NCI-H345 (cell line): ENCODE results near the gene NAV2.

Experiments
- DNase-seq: peaks from one replicate; lab custom pipeline; 2025; lab: John Stamatoyannopoulos, UW

Gene NAV2, protein sequence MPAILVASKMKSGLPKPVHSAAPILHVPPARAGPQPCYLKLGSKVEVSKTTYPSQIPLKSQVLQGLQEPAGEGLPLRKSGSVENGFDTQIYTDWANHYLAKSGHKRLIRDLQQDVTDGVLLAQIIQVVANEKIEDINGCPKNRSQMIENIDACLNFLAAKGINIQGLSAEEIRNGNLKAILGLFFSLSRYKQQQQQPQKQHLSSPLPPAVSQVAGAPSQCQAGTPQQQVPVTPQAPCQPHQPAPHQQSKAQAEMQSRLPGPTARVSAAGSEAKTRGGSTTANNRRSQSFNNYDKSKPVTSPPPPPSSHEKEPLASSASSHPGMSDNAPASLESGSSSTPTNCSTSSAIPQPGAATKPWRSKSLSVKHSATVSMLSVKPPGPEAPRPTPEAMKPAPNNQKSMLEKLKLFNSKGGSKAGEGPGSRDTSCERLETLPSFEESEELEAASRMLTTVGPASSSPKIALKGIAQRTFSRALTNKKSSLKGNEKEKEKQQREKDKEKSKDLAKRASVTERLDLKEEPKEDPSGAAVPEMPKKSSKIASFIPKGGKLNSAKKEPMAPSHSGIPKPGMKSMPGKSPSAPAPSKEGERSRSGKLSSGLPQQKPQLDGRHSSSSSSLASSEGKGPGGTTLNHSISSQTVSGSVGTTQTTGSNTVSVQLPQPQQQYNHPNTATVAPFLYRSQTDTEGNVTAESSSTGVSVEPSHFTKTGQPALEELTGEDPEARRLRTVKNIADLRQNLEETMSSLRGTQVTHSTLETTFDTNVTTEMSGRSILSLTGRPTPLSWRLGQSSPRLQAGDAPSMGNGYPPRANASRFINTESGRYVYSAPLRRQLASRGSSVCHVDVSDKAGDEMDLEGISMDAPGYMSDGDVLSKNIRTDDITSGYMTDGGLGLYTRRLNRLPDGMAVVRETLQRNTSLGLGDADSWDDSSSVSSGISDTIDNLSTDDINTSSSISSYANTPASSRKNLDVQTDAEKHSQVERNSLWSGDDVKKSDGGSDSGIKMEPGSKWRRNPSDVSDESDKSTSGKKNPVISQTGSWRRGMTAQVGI (N-terminal part only)

DNA sequence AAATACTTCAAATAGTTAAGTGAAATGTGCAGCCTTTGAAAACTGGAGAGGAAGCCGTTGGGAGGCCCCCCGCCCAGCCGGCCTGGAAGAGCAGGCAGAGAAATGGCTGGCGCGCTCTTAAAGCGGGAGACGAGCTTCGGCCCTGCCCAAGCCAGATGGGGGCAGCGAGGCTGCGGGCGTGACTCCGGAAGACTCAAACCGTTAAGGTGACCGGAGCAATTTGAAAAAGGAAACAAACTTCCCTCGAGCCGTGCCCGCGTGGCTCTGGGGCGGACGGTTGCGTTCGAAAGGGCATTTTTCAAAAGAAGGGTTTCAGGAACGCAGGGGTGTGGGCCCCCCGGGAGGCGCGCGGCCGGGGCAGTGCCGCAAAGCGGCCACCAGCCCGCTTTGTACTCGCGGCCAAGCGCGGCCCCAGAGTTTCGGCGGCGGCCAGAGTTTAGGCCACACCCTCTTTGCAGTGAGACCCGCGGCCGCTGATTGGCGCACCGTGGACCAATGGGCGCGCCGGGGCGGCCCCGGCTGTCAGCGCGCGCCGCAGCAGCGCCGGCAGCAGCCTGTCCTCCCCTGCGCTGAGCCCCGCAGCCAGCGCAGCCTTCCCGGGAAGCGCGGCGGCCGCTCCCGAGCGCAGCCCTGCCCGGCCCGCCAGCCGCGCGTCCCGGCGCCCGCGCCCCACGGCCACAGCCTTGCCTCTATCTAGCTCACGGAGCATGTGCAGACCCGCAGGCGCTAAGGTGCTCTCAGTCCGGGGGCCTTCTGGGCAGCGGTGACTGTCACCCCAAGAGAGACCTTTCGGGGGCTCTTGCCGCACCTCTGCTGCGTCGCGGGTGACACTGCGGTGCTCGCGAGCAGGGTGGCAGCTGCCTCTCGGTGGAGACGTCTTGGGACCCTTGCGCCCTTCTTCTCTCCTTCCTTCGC lies at the start of gene NAV2:
Gene NAV2, plus strand, starts transcription at position 557 of the 915 bp plus-strand sequence. CDS start 859 bp downstream, outside the sequence.
- peak; percentile 89 for DNase-seq

DNA sequence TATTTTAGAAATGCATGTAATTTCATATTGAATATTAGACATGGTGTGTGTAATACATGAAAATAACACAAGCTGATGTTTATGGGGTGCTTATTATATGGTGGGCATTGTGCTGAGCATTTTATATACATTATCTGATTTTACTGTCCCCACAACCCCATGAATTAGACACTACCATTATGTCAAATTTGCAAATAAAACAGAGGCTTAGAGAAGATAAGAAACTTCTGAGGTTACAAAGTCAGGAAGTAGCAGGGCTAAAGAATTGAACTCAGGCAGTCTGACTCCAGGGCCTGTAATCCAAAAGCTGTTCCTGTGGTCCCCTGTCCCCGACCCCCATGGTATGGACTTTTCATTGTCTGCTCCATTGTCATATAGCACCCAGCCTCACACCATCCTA lies 49.4 kb upstream of the NAV2 start:
- no peak for DNase-seq

DNA sequence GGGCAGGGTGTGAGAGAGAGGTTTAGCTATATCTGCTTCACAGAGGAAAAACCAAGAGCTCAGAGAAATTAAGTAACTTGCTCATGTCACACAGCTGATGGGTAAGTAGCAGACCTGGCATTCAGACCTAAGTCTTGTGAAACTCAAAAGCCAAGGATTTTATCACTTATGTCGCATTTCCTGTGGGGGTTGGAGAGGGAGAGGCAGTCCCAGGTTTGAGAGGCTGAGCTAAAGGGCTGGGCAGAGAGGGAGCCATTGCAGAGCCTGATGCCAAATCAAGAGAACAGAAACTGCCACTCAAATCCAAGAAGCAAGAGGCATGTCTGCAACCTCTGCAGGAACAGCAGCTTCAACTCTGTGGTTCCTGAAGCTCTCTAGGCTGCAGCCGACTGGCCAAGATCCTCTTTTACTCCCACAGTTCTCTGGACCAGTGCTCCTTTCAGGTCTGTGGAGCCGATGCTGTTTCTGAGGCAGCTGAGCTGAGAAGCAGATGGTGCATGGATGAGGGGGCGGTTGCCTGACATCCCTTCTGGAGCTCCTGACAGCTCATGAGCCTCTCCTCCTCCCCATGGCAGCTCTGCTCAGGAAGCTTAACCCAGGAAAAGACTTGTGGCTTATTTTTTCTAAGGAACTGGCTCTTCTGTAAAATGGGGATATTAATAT lies 47.6 kb upstream of the NAV2 start:
- no peak for DNase-seq

DNA sequence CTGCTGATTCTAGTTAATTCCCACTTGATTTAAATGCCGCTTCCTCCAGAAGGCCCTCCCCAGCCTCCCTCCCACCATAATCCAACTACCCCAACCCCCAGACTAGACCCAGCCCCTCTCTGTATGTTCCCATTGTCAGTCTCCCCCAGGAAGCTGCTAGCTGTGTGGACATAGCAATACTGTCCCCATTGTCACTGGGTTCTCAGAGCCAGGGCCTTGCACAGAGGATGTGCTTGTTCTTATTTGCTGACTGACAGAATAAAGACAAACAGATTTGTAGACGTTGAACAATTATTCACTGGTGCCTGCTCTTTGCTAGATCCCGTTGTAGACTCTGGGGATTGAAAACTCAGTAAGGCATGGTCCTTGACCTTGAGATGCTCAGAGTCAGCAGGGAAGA lies 45.7 kb upstream of the NAV2 start:
- peak; percentile 40 for DNase-seq

DNA sequence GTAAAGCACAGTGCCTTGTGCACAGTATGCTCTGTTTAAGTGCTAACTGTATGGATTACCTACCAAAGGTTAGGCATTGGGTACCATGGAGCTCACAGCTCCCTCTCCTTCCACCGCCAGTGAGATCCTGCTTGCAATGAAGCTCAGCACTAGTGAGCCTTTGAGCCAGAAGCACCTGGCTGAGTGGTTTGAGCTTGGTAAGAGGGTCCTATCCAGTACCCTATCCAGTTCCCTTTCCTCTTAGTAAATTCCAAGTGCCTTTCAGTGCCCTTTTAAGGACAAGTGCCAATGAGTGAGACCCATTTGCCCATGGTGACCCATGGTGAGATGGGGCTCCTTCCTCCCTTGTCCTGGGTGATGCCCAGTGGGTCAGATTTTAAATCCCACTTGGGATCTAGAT lies 43.1 kb upstream of the NAV2 start:
- no peak for DNase-seq

DNA sequence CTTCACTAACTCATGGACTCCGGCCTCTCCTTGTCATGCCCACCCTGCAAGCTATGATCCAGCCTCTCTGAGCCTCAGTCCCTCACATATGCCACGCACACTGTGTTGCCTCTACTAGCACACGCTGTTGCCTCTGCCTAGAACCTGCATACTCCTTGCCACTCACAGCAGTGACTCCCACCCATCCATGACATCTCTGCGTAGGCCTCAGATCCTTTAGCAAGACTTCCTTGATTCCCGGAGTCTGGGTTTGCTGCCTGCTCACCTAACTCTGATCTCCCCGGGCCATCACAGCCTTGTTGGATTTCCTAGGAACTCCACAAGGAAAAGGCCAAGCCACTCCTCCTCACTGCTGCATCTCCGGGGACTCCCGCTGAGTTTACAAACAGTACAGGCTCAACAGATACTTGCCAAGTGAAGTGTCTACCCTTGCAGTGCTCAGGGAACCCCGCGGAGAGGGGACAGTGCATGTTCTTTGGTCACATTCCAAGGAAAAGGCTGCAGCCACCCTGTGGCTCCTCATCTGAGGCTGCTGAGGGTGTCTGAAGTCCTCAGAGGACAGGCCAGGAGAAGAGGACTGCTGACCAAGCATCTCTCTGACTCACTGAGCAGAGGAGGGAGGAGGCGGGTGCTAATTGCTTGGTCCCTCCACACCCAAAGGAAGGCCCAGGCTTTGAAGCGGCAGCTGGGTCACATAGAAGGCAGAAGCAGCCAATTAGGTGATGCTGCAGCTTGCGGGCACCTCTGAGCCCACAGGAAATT lies 42.4 kb upstream of the NAV2 start:
- peak; percentile 22 for DNase-seq

DNA sequence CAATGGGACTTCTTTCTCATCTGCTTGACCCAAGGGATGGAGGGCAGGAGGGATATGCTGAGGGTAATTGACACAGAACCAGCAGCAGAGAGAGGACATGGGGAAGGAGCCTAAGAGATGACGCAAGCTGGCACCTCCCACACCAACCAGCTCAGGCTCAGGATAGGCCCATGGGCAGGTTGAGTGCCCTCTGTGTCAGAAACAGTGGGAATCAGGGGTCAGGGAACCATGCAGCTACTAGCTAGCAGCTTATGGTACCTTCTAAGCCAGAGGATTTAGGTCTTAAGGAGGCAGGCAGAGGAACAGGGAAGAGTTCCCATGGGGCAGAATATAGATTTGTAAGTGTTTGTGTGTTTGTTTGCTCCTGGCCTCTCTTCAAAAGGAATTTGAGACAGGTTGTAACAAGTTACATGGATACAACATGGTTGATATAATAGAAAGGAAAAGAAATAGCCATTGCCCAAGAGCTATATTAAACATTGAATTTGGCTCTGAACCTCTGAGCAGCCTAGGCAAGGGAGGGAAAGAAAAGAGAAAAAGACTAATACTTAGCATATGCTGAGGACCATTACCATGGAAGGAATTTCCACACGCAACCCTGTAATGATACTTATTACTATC lies 39.9 kb upstream of the NAV2 start:
- no peak for DNase-seq

DNA sequence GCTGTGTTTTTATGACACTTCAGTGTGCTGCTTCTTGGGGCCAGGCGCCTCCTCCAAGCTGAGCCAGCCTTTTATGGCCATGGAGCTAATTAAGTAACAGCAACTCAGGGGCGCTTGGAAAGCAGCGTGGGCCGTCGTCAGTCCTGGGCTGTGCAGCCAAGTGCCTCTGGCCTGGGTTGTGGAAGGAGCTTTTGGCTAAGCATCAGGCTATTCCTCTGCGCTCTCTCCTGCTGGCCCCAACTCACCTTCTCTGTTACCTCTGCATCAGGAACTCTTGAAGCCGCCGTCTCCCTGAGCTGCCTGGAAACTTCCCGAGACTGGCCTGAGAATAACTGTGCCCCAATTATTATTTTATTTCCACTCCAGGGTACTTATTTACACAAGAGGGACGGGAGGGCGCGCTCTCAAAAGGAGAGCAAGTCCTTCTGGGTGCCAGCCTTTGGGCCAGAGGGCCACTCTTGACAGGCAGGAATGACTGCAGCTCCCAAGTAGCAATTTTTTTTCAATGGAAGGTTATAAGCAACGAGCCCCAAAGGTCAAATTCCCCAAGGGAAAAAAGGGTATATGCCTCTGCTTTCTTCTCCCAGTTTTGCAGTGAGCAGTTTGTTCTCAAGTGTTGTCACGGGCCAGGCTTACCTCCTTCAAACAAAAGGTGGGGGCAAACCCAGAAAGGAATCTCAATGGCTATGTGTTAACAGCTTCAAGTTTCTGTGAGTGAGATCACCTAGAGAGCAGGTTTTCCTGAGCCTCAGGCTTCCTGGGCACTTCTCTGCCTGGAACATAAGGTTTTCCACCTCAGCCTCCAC lies 38.5 kb upstream of the NAV2 start:
- DNase-seq: no peak

DNA sequence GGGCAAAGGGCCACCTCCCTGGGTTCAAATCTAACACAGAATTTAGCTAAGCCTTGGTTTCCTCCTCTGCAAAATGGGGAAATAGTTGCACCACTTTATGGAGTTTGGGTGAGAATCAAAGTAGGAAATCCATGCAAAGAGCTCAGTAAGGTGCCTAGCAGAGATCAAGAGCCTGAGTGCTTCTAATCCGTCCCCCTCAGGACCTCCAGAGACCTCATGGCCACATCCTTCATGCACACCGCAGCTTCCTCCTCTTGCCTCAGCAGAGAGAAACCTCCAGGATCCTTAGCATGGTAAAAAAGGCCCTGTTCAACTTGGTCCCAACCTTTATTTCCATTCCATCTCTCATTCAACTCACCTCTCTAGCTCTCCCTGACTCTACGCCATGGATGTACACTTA lies 37.8 kb upstream of the NAV2 start:
- no peak for DNase-seq

DNA sequence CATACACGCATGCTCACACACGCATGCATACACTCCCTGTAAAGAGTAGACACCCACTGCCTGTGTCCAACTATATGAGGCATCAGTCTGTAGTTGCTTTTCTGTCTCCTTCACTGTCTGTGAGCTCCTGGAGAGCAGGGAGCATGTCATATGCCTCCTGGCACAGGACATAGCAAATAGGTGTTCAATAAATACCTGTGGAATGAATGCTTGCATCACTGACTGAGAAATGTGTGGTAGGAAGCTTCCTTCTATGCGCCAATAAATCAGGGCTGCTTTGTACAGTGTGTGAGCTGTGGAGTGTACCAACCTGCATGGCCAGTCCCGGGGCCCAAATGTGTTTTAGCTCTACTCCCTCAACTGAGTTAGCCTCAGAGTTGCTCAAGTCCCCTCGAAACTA lies 37.2 kb upstream of the NAV2 start:
- DNase-seq: no peak

DNA sequence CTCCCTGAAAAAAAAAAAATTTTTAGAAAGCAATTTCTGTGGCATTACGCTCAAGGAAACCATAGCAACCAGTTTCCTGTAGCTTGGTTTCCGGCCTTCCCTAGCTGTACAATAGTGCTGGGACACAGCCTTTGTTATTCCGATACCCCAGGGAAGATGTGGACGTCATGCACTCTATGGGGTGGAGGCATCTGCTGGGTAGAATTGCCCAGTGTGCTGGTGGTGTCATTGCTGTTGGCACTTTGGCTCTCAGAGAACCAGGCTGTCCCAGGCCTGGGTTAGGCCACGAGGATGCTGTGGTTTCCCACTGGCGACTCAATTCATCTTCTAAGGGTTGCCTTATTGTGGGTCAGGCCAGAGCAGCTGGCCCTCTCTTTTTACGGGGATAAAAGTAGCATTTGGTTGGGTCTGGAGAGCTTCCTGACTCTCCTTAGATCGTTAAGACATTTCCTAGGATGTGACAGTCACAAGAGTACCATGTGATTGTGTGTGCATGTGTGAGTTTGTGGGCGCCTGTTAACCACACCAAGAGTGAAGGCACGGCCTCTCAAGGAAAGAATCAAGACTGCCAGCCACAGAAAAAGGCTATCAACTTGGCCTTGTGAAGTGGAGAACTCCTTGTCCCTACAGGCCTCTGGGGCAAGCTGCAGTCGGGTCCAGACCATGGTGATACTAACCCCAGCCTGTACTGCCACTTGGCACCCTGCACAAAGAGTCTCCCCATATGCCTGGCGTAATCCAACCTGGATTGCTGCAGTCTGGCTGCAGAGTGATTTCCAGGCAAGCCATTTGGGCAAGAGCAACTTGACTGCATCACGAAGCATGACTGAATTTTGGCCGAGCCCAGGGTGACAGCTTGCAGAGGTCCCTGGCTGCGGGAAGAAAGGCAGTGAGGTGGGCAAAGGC lies 35.9 kb upstream of the NAV2 start:
- DNase-seq: peak; percentile 21

DNA sequence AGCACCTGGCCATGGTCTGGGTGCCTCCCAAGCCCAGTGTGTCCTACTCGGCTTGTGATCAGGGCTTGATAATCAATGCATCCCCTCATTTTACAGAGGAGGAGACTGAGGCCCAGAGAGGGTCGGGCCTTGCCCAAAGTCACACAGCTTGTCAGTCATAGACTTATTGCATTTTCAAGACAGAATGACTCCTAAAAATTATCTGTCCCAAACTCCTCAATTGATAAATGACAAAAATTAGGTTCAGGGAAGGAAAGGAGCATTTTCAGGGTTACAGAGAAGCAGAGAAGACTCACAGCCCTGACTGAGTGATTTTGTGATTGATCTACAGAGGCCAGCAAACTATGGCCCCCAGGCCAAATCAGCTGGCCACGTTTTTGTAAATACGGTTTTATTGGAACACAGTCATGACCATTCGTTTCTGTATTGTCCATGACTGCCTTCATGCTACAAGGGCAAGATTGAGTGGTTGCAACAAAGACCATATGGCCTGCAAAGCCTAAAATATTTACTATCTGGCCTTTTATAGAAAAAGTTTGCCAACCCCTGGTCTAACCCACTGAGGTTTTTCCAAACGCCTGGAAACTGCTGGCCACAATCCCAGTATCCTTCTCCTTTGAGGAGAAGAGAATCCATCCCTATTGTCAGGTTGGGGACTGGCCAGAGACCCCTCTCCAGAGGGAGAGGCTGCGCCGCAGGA lies 35.1 kb upstream of the NAV2 start:
- no peak for DNase-seq

DNA sequence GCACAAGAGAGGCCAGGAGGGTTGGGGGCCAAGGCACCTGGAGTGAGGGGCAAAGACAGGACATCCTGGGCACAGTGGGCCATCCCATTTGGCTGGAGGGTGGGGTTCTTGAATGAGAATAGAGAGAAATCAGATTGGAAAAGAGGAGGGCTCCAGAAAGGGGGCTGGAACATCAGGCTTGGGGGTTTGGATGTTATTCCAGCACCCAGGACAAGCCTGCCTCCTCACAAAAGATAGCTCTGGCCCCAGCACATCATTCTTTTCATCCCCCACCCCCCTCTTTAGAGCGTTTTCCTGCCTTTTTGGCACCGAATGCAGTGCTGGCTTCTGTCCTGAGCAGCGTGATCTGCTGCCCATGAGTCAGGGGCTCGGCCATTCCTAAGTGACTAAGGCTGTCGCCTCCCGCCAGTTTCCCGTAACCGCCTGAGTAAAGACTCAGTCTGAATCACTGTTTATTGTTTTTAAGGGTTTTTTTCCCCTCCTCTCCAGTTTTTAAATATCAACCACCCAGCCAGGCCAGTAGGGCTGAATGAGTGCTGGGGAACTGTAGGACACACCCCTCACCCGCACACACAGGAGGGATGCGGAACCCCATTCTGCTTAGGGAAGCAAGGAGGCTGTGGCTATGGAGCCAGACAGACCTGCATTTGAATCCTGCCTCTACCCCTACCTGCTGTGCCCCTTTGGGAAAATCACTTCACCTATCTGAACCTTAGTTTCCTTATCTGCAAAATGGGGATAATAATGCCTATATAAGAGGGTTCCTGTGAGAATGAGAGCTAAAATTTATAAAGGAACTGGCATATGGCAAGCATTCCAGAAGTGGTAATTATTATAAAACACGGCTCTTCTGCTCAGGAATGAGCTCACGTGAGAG lies 32.4 kb upstream of the NAV2 start:
- DNase-seq: no peak

DNA sequence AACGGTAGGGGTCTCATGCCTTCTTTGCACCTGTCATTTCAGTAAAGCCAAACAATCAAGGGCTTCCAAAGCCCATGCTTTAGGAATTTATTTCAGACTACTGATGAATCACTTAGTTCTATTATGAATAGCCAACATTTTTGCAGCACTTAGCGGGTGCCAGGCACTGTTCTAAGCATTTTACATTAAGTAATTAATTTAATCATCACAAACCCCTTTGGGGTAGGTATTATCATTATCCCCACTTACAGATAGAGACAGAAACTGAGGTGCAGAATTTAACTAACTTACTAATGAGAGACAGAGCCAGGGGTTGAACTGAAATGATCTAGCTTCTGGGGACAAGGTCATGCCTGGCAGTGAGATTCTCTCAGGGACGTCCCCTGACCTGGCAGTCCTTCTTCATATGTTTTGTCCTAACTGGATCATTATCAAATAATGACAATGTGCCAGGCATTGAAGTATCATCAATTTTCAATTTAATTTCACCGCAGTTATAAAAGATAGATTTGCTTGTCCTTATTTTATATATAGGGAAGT lies 31.7 kb upstream of the NAV2 start:
- no peak for DNase-seq

DNA sequence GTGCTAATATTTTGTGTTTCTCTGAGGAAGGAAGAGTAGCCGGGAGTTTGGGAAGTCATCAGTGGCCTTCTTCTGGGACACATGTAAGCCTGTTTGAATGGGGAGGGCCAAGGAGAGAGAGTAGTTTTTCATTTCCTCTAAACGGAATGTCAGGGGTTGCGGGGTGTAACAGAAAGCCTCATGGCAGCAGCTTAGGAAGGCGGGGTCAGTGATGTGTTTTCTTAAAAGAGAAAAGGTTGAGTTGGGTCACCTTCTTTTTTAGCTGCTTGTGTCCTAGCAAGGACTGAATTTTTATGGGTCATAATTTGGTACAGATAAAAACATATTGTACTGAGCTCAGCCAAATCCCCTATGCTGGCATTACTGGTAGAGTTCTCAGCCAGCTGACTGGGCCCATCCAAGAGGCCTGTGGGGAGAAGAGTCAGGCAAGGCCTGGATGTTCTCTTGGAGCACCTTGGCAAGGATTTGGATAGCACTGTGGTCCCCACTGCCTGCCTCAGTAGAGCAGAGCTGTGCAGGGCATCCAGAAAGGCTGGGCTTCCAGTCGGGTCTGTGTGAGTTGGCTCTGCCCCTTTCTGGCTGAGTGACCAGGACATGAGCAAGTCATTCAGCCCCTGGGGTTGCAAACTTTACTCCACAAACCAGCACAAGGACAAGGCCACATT lies 29.4 kb upstream of the NAV2 start:
- no peak for DNase-seq
